BLaER1 treated with 17β-estradiol and CSF1 and Interleukin-3, amounts not matched to agents 10 nM and 100 nM (cell line): Measurements from ENCODE around the gene RWDD1.
A peak's percentile ranks its signal among the peaks of the same experiment; 100 is the strongest.

Experiments used
- H3K27ac ChIP-seq, 11 experiments: shearing (Covaris generic); formaldehyde crosslinking; 2 replicates each; pipeline ENCODE4 v1.8.1; 2022
- H3K27me3 ChIP-seq, 11 experiments: shearing (Covaris generic); formaldehyde crosslinking; 2 replicates each; pipeline ENCODE4 v1.8.1; 2022
- H3K36me3 ChIP-seq, 11 experiments: shearing (Covaris generic); formaldehyde crosslinking; 2 replicates each; pipeline ENCODE4 v1.8.1; 2022
- H3K4me1 ChIP-seq, 10 experiments: shearing (Covaris generic); formaldehyde crosslinking; 2 replicates each; pipeline ENCODE4 v1.8.1; 2022
- H3K4me2 ChIP-seq, 11 experiments: shearing (Covaris generic); formaldehyde crosslinking; 2 replicates each; pipeline ENCODE4 v1.8.1; 2022
- H3K4me3 ChIP-seq, 10 experiments: shearing (Covaris generic); formaldehyde crosslinking; 2 replicates each; pipeline ENCODE4 v1.8.1; 2022
- H3K9ac ChIP-seq, 11 experiments: shearing (Covaris generic); formaldehyde crosslinking; 2 replicates each; pipeline ENCODE4 v1.8.1; 2022
- H3K9me3 ChIP-seq, 11 experiments: shearing (Covaris generic); formaldehyde crosslinking; replicated peaks in 1 of 11; 2 replicates each; pipeline ENCODE4 v1.8.1; 2022
- H4K20me1 ChIP-seq, 11 experiments: shearing (Covaris generic); formaldehyde crosslinking; 2 replicates each; pipeline ENCODE4 v1.8.1; 2022
- Cebpa-rat ChIP-seq, 11 experiments: shearing (Covaris generic); IDR thresholded peaks; 2 replicates each; pipeline ENCODE4 v1.8.1; 2022

The RWDD1 gene

GRCh38 chr6:116611056-116611455 lies 39.8 kb downstream of the RWDD1 start:
- Histone ChIP-seq H3K4me2 (no peak overlapping the region), H3K27ac (no peak overlapping the region)
- no peak for TF ChIP-seq Cebpa-rat (IDR thresholded peaks at IDR 0.05)

GRCh38 chr6:116615937-116616736 lies 44.8 kb downstream of the RWDD1 start, which contains the start of gene RSPH4A:
Gene RSPH4A, plus strand, starts transcription at chr6:116616479. Its CDS starts 145 bp downstream, at chr6:116616624.
- H4K20me1 ChIP-seq, result no peaks in the 10 kb centered on the region
- H3K36me3 ChIP-seq, result no peaks in the 10 kb centered on the region
- H3K27me3 ChIP-seq, result peaks cover 0 to 12% (median 7%) of the 10 kb centered on the region in 11 experiments; a peak in 12 of 22 replicates
- no peak for TF ChIP-seq Cebpa-rat (IDR thresholded peaks at IDR 0.05)
- H3K9me3 ChIP-seq, result no peaks in the 10 kb centered on the region
- H3K27ac ChIP-seq, result peak within 1 kb of the TSS in 2 of 11 experiments; percentile 9 to 61; a peak in 3 of 22 replicates
- peak within 1 kb of the TSS; percentile 47 to 70 (median 60) for H3K4me3 ChIP-seq
- peaks cover 5 to 15% (median 12%) of the 10 kb centered on the region in 10 experiments; a peak in 17 of 20 replicates for H3K4me1 ChIP-seq
- H3K9ac ChIP-seq, result peak within 1 kb of the TSS; percentile 29 to 65 (median 53); a peak in 20 of 22 replicates
- peak within 1 kb of the TSS; percentile 71 to 92 (median 85) for H3K4me2 ChIP-seq

More at GRCh38 chr6:116611056-116611455, 39.8 kb downstream of the RWDD1 start:
- H3K4me1 ChIP-seq, result peaks cover 0 to 6% (median 5%) of the 10 kb centered on the region in 10 experiments; a peak in 8 of 20 replicates
- peaks cover 0 to under 1% (median 0%) of the 10 kb centered on the region in 11 experiments; a peak in 3 of 22 replicates for H3K27me3 ChIP-seq
- H3K9ac ChIP-seq, result no peak overlapping the region
- no peaks in the 10 kb centered on the region for H4K20me1 ChIP-seq
- peaks cover 0 to 4% (median 0%) of the 10 kb centered on the region in 11 experiments; a peak in 3 of 22 replicates for H3K36me3 ChIP-seq
- H3K4me3 ChIP-seq, result no peak overlapping the region
- H3K9me3 ChIP-seq, result no peaks in the 10 kb centered on the region

GRCh38 chr6:116616737-116617053 lies 45.4 kb downstream of the RWDD1 start:
- Histone ChIP-seq H3K27me3 (peaks cover 0 to 12% (median 7%) of the 10 kb centered on the region in 11 experiments; a peak in 12 of 22 replicates), H3K4me1 (peaks cover 5 to 15% (median 12%) of the 10 kb centered on the region in 10 experiments; a peak in 17 of 20 replicates), H3K4me3 (peak overlapping the region; percentile 47 to 70 (median 60); a peak in 19 of 20 replicates), H3K9ac (peak overlapping the region in 7 of 11 experiments; percentile 42 to 65 (median 57); a peak in 9 of 22 replicates), H3K36me3 (no peaks in the 10 kb centered on the region), H3K9me3 (no peaks in the 10 kb centered on the region), H3K4me2 (peak overlapping the region; percentile 71 to 92 (median 85)), H4K20me1 (no peaks in the 10 kb centered on the region), H3K27ac (peak overlapping the region in 1 of 11 experiments; percentile 61; a peak in 1 of 22 replicates)
- TF ChIP-seq Cebpa-rat (IDR thresholded peaks at IDR 0.05), result no peak

GRCh38 chr6:116624036-116624805 lies 52.9 kb downstream of the RWDD1 start:
- H4K20me1 ChIP-seq, result no peaks in the 10 kb centered on the region
- no peak overlapping the region for H3K4me3 ChIP-seq
- peaks cover 0 to 13% (median 0%) of the 10 kb centered on the region in 11 experiments; a peak in 3 of 22 replicates for H3K9me3 ChIP-seq
- peaks cover 0 to 16% (median 5%) of the 10 kb centered on the region in 10 experiments; a peak in 16 of 20 replicates for H3K4me1 ChIP-seq
- H3K27ac ChIP-seq, result no peak overlapping the region
- peaks cover 0 to 9% (median 0%) of the 10 kb centered on the region in 11 experiments; a peak in 2 of 22 replicates for H3K36me3 ChIP-seq
- H3K27me3 ChIP-seq, result no peaks in the 10 kb centered on the region
- TF ChIP-seq Cebpa-rat (IDR thresholded peaks at IDR 0.05), result no peak
- H3K9ac ChIP-seq, result no peak overlapping the region
- no peak overlapping the region for H3K4me2 ChIP-seq

GRCh38 chr6:116625872-116626271 lies 54.6 kb downstream of the RWDD1 start:
- no peak overlapping the region for H3K4me2 ChIP-seq
- H3K9ac ChIP-seq, result no peak overlapping the region
- no peak overlapping the region for H3K27ac ChIP-seq
- H3K27me3 ChIP-seq, result no peaks in the 10 kb centered on the region
- TF ChIP-seq Cebpa-rat (IDR thresholded peaks at IDR 0.05), result no peak
- peaks cover 14 to 33% (median 22%) of the 10 kb centered on the region in 10 experiments for H3K4me1 ChIP-seq
- H4K20me1 ChIP-seq, result no peaks in the 10 kb centered on the region
- peaks cover 0 to 13% (median 0%) of the 10 kb centered on the region in 11 experiments; a peak in 3 of 22 replicates for H3K9me3 ChIP-seq
- H3K4me3 ChIP-seq, result no peak overlapping the region
- peaks cover 0 to 9% (median 0%) of the 10 kb centered on the region in 11 experiments; a peak in 2 of 22 replicates for H3K36me3 ChIP-seq

- TF ChIP-seq Cebpa-rat (IDR thresholded peaks at IDR 0.05), result 0 out of 22 replicates have a peak, but pooled peaks of 1 of the 11 experiments have one; percentile 13
- Histone ChIP-seq H3K27ac (peak overlapping the region; percentile 30 to 76 (median 68); a peak in 21 of 22 replicates), H3K27me3 (no peaks in the 10 kb centered on the region), H3K4me3 (peak overlapping the region in 2 of 10 experiments; percentile 26; a peak in 5 of 20 replicates), H3K9ac (peak overlapping the region in 3 of 11 experiments; percentile 42 to 55 (median 47); a peak in 4 of 22 replicates), H3K4me2 (peak overlapping the region; percentile 47 to 84 (median 69)), H3K9me3 (peaks cover 0 to 13% (median 0%) of the 10 kb centered on the region in 11 experiments; a peak in 3 of 22 replicates), H3K36me3 (peaks cover 12 to 32% (median 18%) of the 10 kb centered on the region in 11 experiments), H4K20me1 (no peaks in the 10 kb centered on the region), H3K4me1 (peaks cover 31 to 57% (median 39%) of the 10 kb centered on the region in 10 experiments)
These were observed 58.3 kb downstream of the RWDD1 start for GRCh38 chr6:116629563-116629981.

GRCh38 chr6:116631379-116631990 lies 60.2 kb downstream of the RWDD1 start:
- TF ChIP-seq Cebpa-rat (IDR thresholded peaks at IDR 0.05), result no peak
- Histone ChIP-seq H3K4me2 (peak overlapping the region; percentile 57 to 84 (median 75)), H4K20me1 (no peaks in the 10 kb centered on the region), H3K4me3 (no peak overlapping the region), H3K9ac (peak overlapping the region in 7 of 11 experiments; percentile 10 to 67 (median 34); a peak in 10 of 22 replicates), H3K27ac (peak overlapping the region in 10 of 11 experiments; percentile 1 to 76 (median 66); a peak in 17 of 22 replicates), H3K4me1 (peaks cover 31 to 57% (median 39%) of the 10 kb centered on the region in 10 experiments), H3K27me3 (no peaks in the 10 kb centered on the region), H3K36me3 (peaks cover 20 to 49% (median 27%) of the 10 kb centered on the region in 11 experiments), H3K9me3 (peaks cover 0 to 13% (median 0%) of the 10 kb centered on the region in 11 experiments; a peak in 3 of 22 replicates)

GRCh38 chr6:116633685-116634084 lies 62.4 kb downstream of the RWDD1 start:
- Histone ChIP-seq H3K27ac (0 out of 22 replicates have a peak overlapping the region, but pooled peaks of 1 of the 11 experiments have one; percentile 2), H3K36me3 (peaks cover 30 to 59% (median 43%) of the 10 kb centered on the region in 11 experiments), H4K20me1 (peaks cover 0 to 5% (median 0%) of the 10 kb centered on the region in 11 experiments; a peak in 2 of 22 replicates), H3K9ac (no peak overlapping the region), H3K27me3 (no peaks in the 10 kb centered on the region), H3K4me3 (no peak overlapping the region), H3K4me1 (peaks cover 31 to 47% (median 38%) of the 10 kb centered on the region in 10 experiments), H3K9me3 (no peaks in the 10 kb centered on the region), H3K4me2 (no peak overlapping the region)
- TF ChIP-seq Cebpa-rat (IDR thresholded peaks at IDR 0.05), result no peak
